Psoas muscle (tissue), 8 donors: ENCODE data around the gene TDRD9. TPM values are rescaled to one million over a fixed set of nuclear protein-coding genes. Genes with fewer than 3 reads are reported as not detected.

ENCODE experiments used
- ATAC-seq, 4 donors: fragments of 200-7000 bp; cut with Tn5 transposase; one replicate each; pipeline ENCODE4 v1.9.1; 2020; ENCODE audit warnings: moderate library complexity in 3 of 4, mild to moderate bottlenecking in 2 of 4
- DNase-seq, 2 donors: peaks; one replicate each; pipeline ENCODE4 v3.0.0-alpha.2; 2020
- H3K27ac ChIP-seq: fragments of 200-600 bp; one replicate; pipeline ENCODE4 v1.8.0; 2022
- H3K27me3 ChIP-seq, 3 donors: fragments of 200-600 bp in 1 of 3; one replicate each; pipeline versions ENCODE4 v1.6.1 to v1.8.0; 2013 to 2022; ENCODE audit warnings: low read length in 2 of 3, mild to moderate bottlenecking in 2 of 3, moderate library complexity in 1 of 3; ENCODE audit not compliant: insufficient read depth in 3 of 3
- H3K36me3 ChIP-seq, 2 donors: fragments of 200-600 bp in 1 of 2; one replicate each; pipeline versions ENCODE4 v1.6.1 to v1.8.0; 2013 to 2022; ENCODE audit warnings: low read depth in 1 of 2, mild to moderate bottlenecking in 1 of 2, moderate library complexity in 1 of 2; ENCODE audit not compliant: insufficient read depth in 1 of 2
- H3K4me1 ChIP-seq: fragments of 200-600 bp; one replicate; pipeline ENCODE4 v1.8.0; 2022
- H3K4me3 ChIP-seq: fragments of 200-600 bp; one replicate; pipeline ENCODE4 v1.8.0; 2022; ENCODE audit warnings: mild to moderate bottlenecking
- H3K9me3 ChIP-seq: fragments of 200-600 bp; one replicate; pipeline ENCODE4 v1.8.0; 2022
- CTCF ChIP-seq: fragments of 200-600 bp; IDR thresholded peaks from one replicate; pipeline ENCODE4 v1.8.0; 2022; ENCODE audit warnings: antibody characterized with exemption
- WGBS, 3 donors: extraction: QIAGEN DNeasy Blood & Tissue Kit; methylation state at CpG; one replicate each; pipeline versions ENCODE4 v1.1.6 to v1.1.7; 2013; 5-methylcytosine and 5-hydroxymethylcytosine counted together
- intact Hi-C, 2 donors: fragments of 100-400 bp; cut with DNase I; formaldehyde crosslinking; loops; one replicate each; pipeline versions ENCODE4 v1.11.0 to v1.14.2; 2022
- polyA plus RNA-seq, 3 donors: library from polyadenylated mRNA; stranded (reverse); fragments of 200-250 nt; gene quantifications; one replicate each; pipeline ENCODE4 v1.2.3, GENCODE V29; 2013
- total RNA-seq, 4 donors: library from RNA; stranded (reverse); fragmentation: NEBNext Ultra II Directional in 2 of 4; extraction: Animal tissue kit (Norgen Biotek cat#: 25700) in 2 of 4; gene quantifications; one replicate each; pipeline versions ENCODE4 v1.2.1 to v1.2.4, GENCODE V29; 2021 to 2023
- donor health status: healthy with polysubstance abuse.
- donor health status: DM: no; HTN: no; CAD: no; lungs with moderate emphysema.
- donor health status: Bipolar disorder and iron deficiency.
- donor health status: healthy.
- donor health status: DM: yes; HTN: yes; CAD: no.
- donor health status: DM: no; HTN: no; CAD: no.
- donor health status: DM: no; HTN: no; CAD: no.
- donor health status: DM: yes; HTN: yes; CAD: no.

TDRD9 gene
- total and polyA plus RNA-seq, 7 donors = 0.13 to 1.3 (median 0.31) TPM

- H3K27ac ChIP-seq = no peak overlapping the region
- 49 to 57% (median 52%) methylated on average over 31 of the region's 31 CpGs for WGBS, 3 donors
- peak; percentile 28 to 49 (median 38) for ATAC-seq
- no peaks in the 10 kb centered on the region for H3K9me3 ChIP-seq
- intact Hi-C loops = no loop called here
- H3K27me3 ChIP-seq = no peaks in the 10 kb centered on the region
- H3K4me1 ChIP-seq = no peaks in the 10 kb centered on the region
- TF ChIP-seq CTCF = no peak
- DNase-seq = no peak
- H3K36me3 ChIP-seq = no peaks in the 10 kb centered on the region
- peak overlapping the region; percentile 11 for H3K4me3 ChIP-seq
These were observed 38.8 kb upstream of the TDRD9 start for GRCh38 chr14:103889313-103890051.

GRCh38 chr14:103890052-103890371 is 38.2 kb upstream of the TDRD9 start:
- H3K4me3 ChIP-seq = no peak overlapping the region
- intact Hi-C loops = no loop called here
- no peaks in the 10 kb centered on the region for H3K36me3 ChIP-seq
- no peak for TF ChIP-seq CTCF
- H3K27me3 ChIP-seq = no peaks in the 10 kb centered on the region
- H3K27ac ChIP-seq = no peak overlapping the region
- ATAC-seq (no peak), DNase-seq (no peak)
- WGBS, 3 donors = 68 to 76% (median 73%) methylated on average over 10 of the region's 10 CpGs
- no peaks in the 10 kb centered on the region for H3K4me1 ChIP-seq
- no peaks in the 10 kb centered on the region for H3K9me3 ChIP-seq

GRCh38 chr14:103890821-103891666 is 37.2 kb upstream of the TDRD9 start:
- TF ChIP-seq CTCF = no peak
- no peak for DNase-seq
- no peaks in the 10 kb centered on the region for H3K27me3 ChIP-seq
- ATAC-seq = peak in 2 of 4 donors; percentile 19 to 36
- 50 to 62% (median 53%) methylated on average over 18 of the region's 18 CpGs for WGBS, 3 donors
- no peak overlapping the region for H3K27ac ChIP-seq
- no peaks in the 10 kb centered on the region for H3K4me1 ChIP-seq
- no peaks in the 10 kb centered on the region for H3K36me3 ChIP-seq
- H3K4me3 ChIP-seq = no peak overlapping the region
- intact Hi-C loops = no loop called here
- no peaks in the 10 kb centered on the region for H3K9me3 ChIP-seq

GRCh38 chr14:103891667-103892215 is 36.5 kb upstream of the TDRD9 start:
- Histone ChIP-seq H3K27me3 (no peaks in the 10 kb centered on the region), H3K27ac (no peak overlapping the region), H3K9me3 (no peaks in the 10 kb centered on the region), H3K4me3 (no peak overlapping the region), H3K36me3 (no peaks in the 10 kb centered on the region), H3K4me1 (no peaks in the 10 kb centered on the region)
- no peak for TF ChIP-seq CTCF
- 83 to 90% (median 83%) methylated on average over 15 of the region's 15 CpGs for WGBS, 3 donors
- no peak for ATAC-seq
- intact Hi-C loops = no loop called here
- no peak for DNase-seq
